Testis (tissue), 2 donors: ENCODE results near the gene ACTG2.

Source experiments
- CTCF ChIP-seq, 3 experiments: fragments of 450-650 bp in 2 of 3; fragments of 200-600 bp in 1 of 3; sonication (generic) in 1 of 3; IDR thresholded peaks; one replicate each; pipeline ENCODE4 v1.5.1; 2016 to 2019; ENCODE audit warnings: antibody characterized with exemption in 3 of 3, mild to moderate bottlenecking in 2 of 3, moderate library complexity in 1 of 3
- POLR2A ChIP-seq: fragments of 450-650 bp; IDR thresholded peaks from one replicate; pipeline ENCODE4 v1.6.1; 2017; ENCODE audit warnings: antibody characterized with exemption, mild to moderate bottlenecking, moderate library complexity

GRCh38 chr2:73917296-73917695, 24.5 kb downstream of the ACTG2 start:
- TF ChIP-seq CTCF (IDR thresholded peaks at IDR 0.05) (no peak), POLR2A (no peak)
